ENCODE data around the gene PNPT1. TPM values are rescaled to one million over a fixed set of nuclear protein-coding genes. Genes with fewer than 3 reads are reported as not detected.
"Not testable (repeated sequence)": the region's sequence is repeated elsewhere in the genome, so short reads cannot be mapped to it uniquely, and the experiment has no call there.

Gene PNPT1
- 10 to 100 TPM; 79.4 to 80.9 TPM for total RNA-seq

- ChIA-PET CTCF (no interaction called here), POLR2A (no interaction called here)
Observed at GRCh38 chr2:55693181-55694125, at the start of gene PNPT1. PNPT1 (minus strand) TSS chr2:55693844; CDS start chr2:55693823, 21 bp downstream.

- ChIA-PET CTCF (no interaction called here), POLR2A (no interaction called here)
Observed at GRCh38 chr2:55742996-55743395, 49.4 kb upstream of the PNPT1 start.

GRCh38 chr2:55736019-55736536 is 42.4 kb upstream of the PNPT1 start:
- CTCF ChIA-PET, POLR2A ChIA-PET: not testable (repeated sequence)

- POLR2A ChIA-PET, result no interaction called here
Observed at GRCh38 chr2:55734726-55735125, 41.1 kb upstream of the PNPT1 start.

GRCh38 chr2:55733335-55733734 is 39.7 kb upstream of the PNPT1 start:
- ChIA-PET CTCF (interaction anchor here (0.6 kb wide), 1 partner anchor 1517 kb away, joined by 4 read pairs; no protein-coding TSS in a partner anchor), POLR2A (no interaction called here)

More at GRCh38 chr2:55734726-55735125, 41.1 kb upstream of the PNPT1 start:
- CTCF ChIA-PET, result no interaction called here

- POLR2A ChIA-PET, result no interaction called here
- CTCF ChIA-PET, result interaction anchor here (0.6 kb wide), 1 partner anchor 1517 kb away, joined by 4 read pairs; no protein-coding TSS in a partner anchor
Observed at GRCh38 chr2:55732854-55733253, 39.2 kb upstream of the PNPT1 start.

- CTCF ChIA-PET, result no interaction called here
- POLR2A ChIA-PET, result no interaction called here
Observed at GRCh38 chr2:55729136-55729685, 35.6 kb upstream of the PNPT1 start.

- ChIA-PET POLR2A (no interaction called here), CTCF (no interaction called here)
Observed at GRCh38 chr2:55721596-55722215, 28.1 kb upstream of the PNPT1 start.

- ChIA-PET CTCF (no interaction called here), POLR2A (no interaction called here)
Observed at GRCh38 chr2:55720417-55720816, 26.8 kb upstream of the PNPT1 start.

GRCh38 chr2:55719852-55720251 is 26.2 kb upstream of the PNPT1 start:
- ChIA-PET CTCF (no interaction called here), POLR2A (no interaction called here)

- ChIA-PET POLR2A (no interaction called here), CTCF (interaction anchor here (0.9 to 1.5 kb wide), 2 partner anchors 10 to 48 kb away, joined by 3 to 4 read pairs; no protein-coding TSS in a partner anchor)
Observed at GRCh38 chr2:55718165-55719008, 24.7 kb upstream of the PNPT1 start.

- CTCF ChIA-PET, result no interaction called here
- POLR2A ChIA-PET, result no interaction called here
Observed at GRCh38 chr2:55715626-55716025, 22.0 kb upstream of the PNPT1 start.

GRCh38 chr2:55715178-55715577 is 21.5 kb upstream of the PNPT1 start:
- POLR2A ChIA-PET, CTCF ChIA-PET: not testable (repeated sequence)

- ChIA-PET POLR2A (no interaction called here), CTCF (no interaction called here)
Observed at GRCh38 chr2:55712477-55713060, 18.9 kb upstream of the PNPT1 start.

- ChIA-PET CTCF (no interaction called here), POLR2A (no interaction called here)
Observed at GRCh38 chr2:55710025-55710424, 16.4 kb upstream of the PNPT1 start.

- POLR2A ChIA-PET, result no interaction called here
- CTCF ChIA-PET, result interaction anchor here (1.5 kb wide), 1 partner anchor 10 kb away, joined by 4 read pairs; no protein-coding TSS in a partner anchor
Observed at GRCh38 chr2:55707751-55708150, 14.1 kb upstream of the PNPT1 start.

GRCh38 chr2:55706258-55706657 is 12.6 kb upstream of the PNPT1 start:
- CTCF ChIA-PET, POLR2A ChIA-PET: not testable (repeated sequence)

GRCh38 chr2:55705027-55705653 is 11.5 kb upstream of the PNPT1 start:
- ChIA-PET CTCF (interaction anchor here (0.7 kb wide), 1 partner anchor 36 kb away, joined by 4 read pairs; no protein-coding TSS in a partner anchor), POLR2A (no interaction called here)

GRCh38 chr2:55703350-55703749 is 9.7 kb upstream of the PNPT1 start:
- CTCF ChIA-PET, result no interaction called here
- POLR2A ChIA-PET, result no interaction called here

All from activated CD8-positive, alpha-beta memory T cell treated with anti-CD3 and anti-CD28 coated beads for 36 hours (primary cell).